ENCODE data around the gene PPP2R2C. TPM values are rescaled to one million over a fixed set of nuclear protein-coding genes. Genes with fewer than 3 reads are reported as not detected.

The PPP2R2C gene
- total and polyA plus RNA-seq, 9 of the 15 experiments (the other 6 are each of a cell fraction or from before 2014, with no cell fraction given), result 0.04 to 0.06 TPM; not detected in 7

DNA sequence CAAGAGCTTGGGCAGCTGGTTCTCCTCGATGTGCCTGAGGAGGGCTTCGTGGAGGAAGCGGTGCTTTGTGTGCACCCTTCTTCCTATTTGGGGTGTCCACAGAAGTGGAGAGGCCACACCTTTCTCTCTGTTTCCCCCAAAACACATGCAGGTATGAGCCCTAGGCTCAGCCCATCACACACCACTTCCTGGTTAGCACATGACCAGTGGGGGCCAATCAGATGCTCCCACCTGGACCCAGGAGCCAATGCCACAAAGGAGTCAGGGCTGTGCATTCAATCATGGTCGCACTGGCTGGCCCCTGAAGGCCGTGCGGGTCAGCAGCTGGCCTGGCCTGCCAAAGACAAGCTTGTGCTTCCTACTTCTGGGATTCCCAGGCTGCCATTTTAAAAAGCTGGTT, 51.4 kb downstream of the PPP2R2C start:
- no peaks in the 10 kb centered on the region for H3K36me3 ChIP-seq (ENCODE audit: control insufficient read depth, insufficient read depth, low read length)
- no peaks in the 10 kb centered on the region; the same call in 1 of the 2 replicates for H4K20me1 ChIP-seq (replicated peaks; ENCODE audit: control insufficient read depth, insufficient read depth, low read length)
- WGBS (ENCODE audit: insufficient coverage, low coverage, missing lambda C conversion rate), result 21% methylated on average over 6 of the region's 6 CpGs
- no peaks in the 10 kb centered on the region for H3K9me3 ChIP-seq (replicated peaks; ENCODE audit: control insufficient read depth, insufficient read depth, low read depth, low read length)
- FAIRE-seq (no peak), DNase-seq (ENCODE audit: extremely low read depth in 1 of 4, low spot score in 3 of 4) (peak; percentile 9 to 60 (median 43)), ATAC-seq (peak; percentile 84)
- H3K9me1 ChIP-seq (ENCODE audit: control insufficient read depth, insufficient read depth, low read length), result no peaks in the 10 kb centered on the region
- peak overlapping the region; percentile 46 for H3K4me2 ChIP-seq (ENCODE audit: insufficient read depth, low read length)
- intact Hi-C loops (cut with micrococcal nuclease) (no loop called here), in situ Hi-C loops (cut with MboI) (no loop called here)
- BruUV-seq (replicated peaks), result no TSS peak
- H2AFZ ChIP-seq (ENCODE audit: low read depth, low read length), result peak overlapping the region; percentile 77
- H3K27me3 ChIP-seq (ENCODE audit: control insufficient read depth in 2 of 2, insufficient read depth in 2 of 2, low read length in 2 of 2), result peaks cover 3 to 44% of the 10 kb centered on the region in 2 experiments; a peak in 3 of 5 replicates
- peaks cover 0 to 4% of the 10 kb centered on the region in 2 experiments; a peak in 3 of 5 replicates for H3K4me1 ChIP-seq (replicated peaks in 1 of 2; ENCODE audit: control insufficient read depth in 2 of 2, insufficient read depth in 2 of 2, low read length in 2 of 2)
- no peak overlapping the region for H3K4me3 ChIP-seq
- H3K79me2 ChIP-seq (ENCODE audit: control insufficient read depth, insufficient read depth, low read length), result no peaks in the 10 kb centered on the region
- no peak for TF ChIP-seq ZNF12 (CRISPR knock-in tag; IDR thresholded peaks at IDR 0.05)
- 0 out of 3 replicates have a peak, but pooled peaks of 1 of the 2 experiments have one; percentile 10 for TF ChIP-seq CBX3 (IDR thresholded peaks at IDR 0.05; ENCODE audit: borderline replicate concordance in 1 of 2, low read length in 2 of 2)
- no peak for TF ChIP-seq NFIX (CRISPR knock-in tag; IDR thresholded peaks at IDR 0.05; ENCODE audit: low read depth)
- 0 out of 2 replicates have a peak, but pooled peaks have one; percentile 41 for TF ChIP-seq ELF2 (CRISPR knock-in tag; IDR thresholded peaks at IDR 0.05)
- peak; percentile 9 for TF ChIP-seq NFYB (IDR thresholded peaks at IDR 0.05; ENCODE audit: extremely low read depth, insufficient read length)
- TF ChIP-seq, protein P1, sequence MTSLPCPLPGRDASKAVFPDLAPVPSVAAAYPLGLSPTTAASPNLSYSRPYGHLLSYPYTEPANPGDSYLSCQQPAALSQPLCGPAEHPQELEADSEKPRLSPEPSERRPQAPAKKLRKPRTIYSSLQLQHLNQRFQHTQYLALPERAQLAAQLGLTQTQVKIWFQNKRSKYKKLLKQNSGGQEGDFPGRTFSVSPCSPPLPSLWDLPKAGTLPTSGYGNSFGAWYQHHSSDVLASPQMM (CRISPR knock-in tag; IDR thresholded peaks at IDR 0.05), result no peak
- TF ChIP-seq ZNF175 (CRISPR knock-in tag; IDR thresholded peaks at IDR 0.05; ENCODE audit: low read depth), result 0 out of 2 replicates have a peak, but pooled peaks have one; percentile 28
- TF ChIP-seq ZFP36 (IDR thresholded peaks at IDR 0.05; ENCODE audit: low read depth, low read length, partially characterized antibody), result peak; percentile 18
- peak; percentile 80 for TF ChIP-seq USF1 (CRISPR knock-in tag; IDR thresholded peaks at IDR 0.05)
- peak; percentile 84 for TF ChIP-seq USF2 (CRISPR knock-in tag; IDR thresholded peaks at IDR 0.05)
- peak; percentile 76 for TF ChIP-seq RAD51 (IDR thresholded peaks at IDR 0.05; ENCODE audit: borderline replicate concordance, low read depth)
- ChIA-PET CTCF (ENCODE audit: low intra/inter-chr PET ratio) (no interaction called here), POLR2A (interaction anchor here (0.5 kb wide), 1 partner anchor 117 kb away, joined by 3 read pairs; no protein-coding TSS in a partner anchor)
- H3K27ac ChIP-seq (ENCODE audit: extremely low read depth, low read depth, low read length), result no peak overlapping the region
- no peak overlapping the region for H3K9ac ChIP-seq (ENCODE audit: insufficient read depth in 1 of 2, low read depth in 2 of 2, low read length in 2 of 2)
